ENCODE results near the gene TNK2.
"Not testable (repeated sequence)": the region's sequence is repeated elsewhere in the genome, so short reads cannot be mapped to it uniquely, and the experiment has no call there.

The TNK2 gene

GRCh38 chr3:195872097-195872496, 36.3 kb downstream of the TNK2 start:
- H3K27ac ChIP-seq, result no peak overlapping the region
- H3K36me3 ChIP-seq, result peaks cover 28 to 91% (median 68%) of the 10 kb centered on the region in 3 donors
- H3K27me3 ChIP-seq, result no peaks in the 10 kb centered on the region
- TF ChIP-seq CTCF (IDR thresholded peaks at IDR 0.05), result no peak
- intact Hi-C loops (cut with DNase I; ENCODE audit: low total_unique reads), result no loop called here
- peak in 1 of 2 donors; percentile 59 for DNase-seq
- H3K9me3 ChIP-seq, result no peaks in the 10 kb centered on the region
- no peaks in the 10 kb centered on the region for H3K4me1 ChIP-seq
- H3K4me3 ChIP-seq, result no peak overlapping the region

GRCh38 chr3:195871686-195872085, 36.7 kb downstream of the TNK2 start:
- H3K27ac ChIP-seq; H3K4me1 ChIP-seq; H3K27me3 ChIP-seq; intact Hi-C loops (cut with DNase I; ENCODE audit: low total_unique reads); H3K9me3 ChIP-seq; H3K4me3 ChIP-seq; DNase-seq: not testable (repeated sequence)
- peaks cover 32 to 91% (median 68%) of the 10 kb centered on the region in 3 donors for H3K36me3 ChIP-seq

- H3K36me3 ChIP-seq, result peaks cover 34 to 91% (median 69%) of the 10 kb centered on the region in 3 donors
Observed at GRCh38 chr3:195870937-195871336, 37.4 kb downstream of the TNK2 start.

GRCh38 chr3:195870442-195870841, 37.9 kb downstream of the TNK2 start:
- intact Hi-C loops (cut with DNase I; ENCODE audit: low total_unique reads), result no loop called here
- no peaks in the 10 kb centered on the region for H3K4me1 ChIP-seq
- H3K27ac ChIP-seq, result no peak overlapping the region
- TF ChIP-seq CTCF (IDR thresholded peaks at IDR 0.05), result no peak
- H3K4me3 ChIP-seq, result no peak overlapping the region
- peak in 1 of 2 donors; percentile 58 for DNase-seq
- H3K9me3 ChIP-seq, result no peaks in the 10 kb centered on the region
- no peaks in the 10 kb centered on the region for H3K27me3 ChIP-seq
- H3K36me3 ChIP-seq, result peaks cover 36 to 91% (median 69%) of the 10 kb centered on the region in 3 donors

More at GRCh38 chr3:195870937-195871336, 37.4 kb downstream of the TNK2 start:
- Histone ChIP-seq H3K4me1 (no peaks in the 10 kb centered on the region), H3K27ac (no peak overlapping the region), H3K27me3 (no peaks in the 10 kb centered on the region), H3K9me3 (no peaks in the 10 kb centered on the region), H3K4me3 (no peak overlapping the region)
- TF ChIP-seq CTCF (IDR thresholded peaks at IDR 0.05), result no peak
- no peak for DNase-seq
- intact Hi-C loops (cut with DNase I; ENCODE audit: low total_unique reads), result no loop called here

GRCh38 chr3:195869413-195870001, 38.8 kb downstream of the TNK2 start:
- no peak for TF ChIP-seq CTCF (IDR thresholded peaks at IDR 0.05)
- Histone ChIP-seq H3K4me3 (no peak overlapping the region), H3K9me3 (no peaks in the 10 kb centered on the region), H3K27ac (no peak overlapping the region), H3K27me3 (no peaks in the 10 kb centered on the region), H3K36me3 (peaks cover 36 to 91% (median 69%) of the 10 kb centered on the region in 3 donors), H3K4me1 (no peaks in the 10 kb centered on the region)
- intact Hi-C loops (cut with DNase I; ENCODE audit: low total_unique reads), result no loop called here
- DNase-seq, result no peak

- peaks cover 0 to 3% (median under 1%) of the 10 kb centered on the region in 4 donors for H3K4me1 ChIP-seq
Observed at GRCh38 chr3:195868866-195869412, 39.4 kb downstream of the TNK2 start.

More at GRCh38 chr3:195868866-195869412, 39.4 kb downstream of the TNK2 start:
- peak in 1 of 2 donors; percentile 68 for DNase-seq
- Histone ChIP-seq H3K4me3 (no peak overlapping the region), H3K36me3 (peaks cover 36 to 87% (median 69%) of the 10 kb centered on the region in 3 donors), H3K27ac (no peak overlapping the region), H3K27me3 (no peaks in the 10 kb centered on the region), H3K9me3 (no peaks in the 10 kb centered on the region)
- no peak for TF ChIP-seq CTCF (IDR thresholded peaks at IDR 0.05)
- intact Hi-C loops (cut with DNase I; ENCODE audit: low total_unique reads), result no loop called here

Measured in tibial artery (tissue), 4 donors.